H1 (cell line): Measurements from ENCODE around the gene PLS3. TPM values are rescaled to one million over a fixed set of nuclear protein-coding genes. Genes with fewer than 3 reads are reported as not detected.
A peak's percentile ranks its signal among the peaks of the same experiment; 100 is the strongest.

Experiments
- CTCF ChIA-PET: fragments of 300-600 bp; sonication (Branson Sonifier 250); formaldehyde crosslinking; loops from one replicate; lab custom pipeline; 2021; ENCODE audit not compliant: partially characterized antibody; lab: Charles Lee
- POLR2A ChIA-PET: fragments of 300-600 bp; sonication (Branson Sonifier 250); formaldehyde crosslinking; loops from one replicate; lab custom pipeline; 2021; ENCODE audit warnings: inconsistent platforms; ENCODE audit not compliant: partially characterized antibody; lab: Charles Lee
- DNase-seq, 2 experiments: peaks; one replicate each; pipeline versions ENCODE4 v3.0.0 to v3.0.0-alpha.2; 2010 to 2022; ENCODE audit warnings: low spot score in 2 of 2, low read depth in 1 of 2, mixed read lengths in 1 of 2
- FAIRE-seq: peaks from 2 replicates; lab custom pipeline; 2011; peaks lifted over from hg19 to GRCh38; lab: Jason Lieb, UNC
- H2AFZ ChIP-seq: 2 replicates; pipeline ENCODE4 v1.8.1; 2012; ENCODE audit warnings: low read length, inconsistent platforms
- H2AK5ac ChIP-seq: 2 replicates; pipeline ENCODE4 v1.6.1; 2013; ENCODE audit warnings: low read depth, low read length
- H2BK120ac ChIP-seq: replicated peaks from 2 replicates; pipeline ENCODE3; 2013; ENCODE audit warnings: low read depth, low read length, inconsistent platforms
- H2BK12ac ChIP-seq: 2 replicates; pipeline ENCODE4 v1.6.1; 2013; ENCODE audit warnings: low read depth, low read length
- H2BK15ac ChIP-seq: 2 replicates; pipeline ENCODE4 v1.6.1; 2013; ENCODE audit warnings: low read length
- H2BK20ac ChIP-seq: 2 replicates; pipeline ENCODE4 v1.6.1; 2013; ENCODE audit warnings: low read length
- H2BK5ac ChIP-seq: 2 replicates; pipeline ENCODE4 v1.6.1; 2013; ENCODE audit warnings: low read depth, low read length
- H3K14ac ChIP-seq: 2 replicates; pipeline ENCODE4 v1.6.1; 2013; ENCODE audit warnings: inconsistent platforms; ENCODE audit not compliant: insufficient read length
- H3K18ac ChIP-seq: 2 replicates; pipeline ENCODE4 v1.6.1; 2013; ENCODE audit warnings: low read length; ENCODE audit errors: extremely low read depth
- H3K23ac ChIP-seq: 2 replicates; pipeline ENCODE4 v1.6.1; 2013; ENCODE audit warnings: inconsistent platforms; ENCODE audit not compliant: insufficient read length
- H3K23me2 ChIP-seq: 2 replicates; pipeline ENCODE4 v1.6.1; 2013; ENCODE audit warnings: low read depth, low read length
- H3K27ac ChIP-seq: 2 replicates; pipeline ENCODE4 v1.6.1; 2011; ENCODE audit warnings: low read depth, low read length, inconsistent platforms
- H3K27me3 ChIP-seq, 4 experiments: replicated peaks in 1 of 4; 1 replicate in 1 of 4; 2 replicates in 3 of 4; pipeline versions ENCODE4 v1.6.1 to v1.8.1; 2011 to 2013; ENCODE audit warnings: low read length in 3 of 4, mild to moderate bottlenecking in 3 of 4, inconsistent platforms in 2 of 4, mixed read lengths in 2 of 4, moderate library complexity in 1 of 4; ENCODE audit not compliant: control insufficient read depth in 3 of 4, insufficient read depth in 3 of 4; ENCODE audit errors: extremely low read depth in 1 of 4
- H3K36me3 ChIP-seq, 4 experiments: 2 replicates each; pipeline versions ENCODE4 v1.6.1 to v1.8.1; 2011 to 2013; ENCODE audit warnings: mild to moderate bottlenecking in 4 of 4, low read length in 3 of 4, moderate library complexity in 2 of 4, control low read depth in 1 of 4, inconsistent platforms in 1 of 4; ENCODE audit not compliant: insufficient read depth in 4 of 4, control insufficient read depth in 2 of 4
- H3K4ac ChIP-seq: replicated peaks from 2 replicates; pipeline ENCODE3; 2013; ENCODE audit warnings: low read length, low read depth, mixed read lengths, inconsistent platforms; ENCODE audit not compliant: insufficient read length
- H3K4me1 ChIP-seq, 4 experiments: replicated peaks in 1 of 4; 1 replicate in 1 of 4; 2 replicates in 3 of 4; pipeline versions ENCODE4 v1.6.1 to v1.8.1; 2011 to 2013; ENCODE audit warnings: low read length in 3 of 4, inconsistent platforms in 2 of 4, mixed read lengths in 1 of 4; ENCODE audit not compliant: insufficient read depth in 4 of 4, control insufficient read depth in 3 of 4
- H3K4me2 ChIP-seq, 2 experiments: 2 replicates each; pipeline versions ENCODE4 v1.6.1 to v1.8.1; 2011 to 2013; ENCODE audit warnings: low read depth in 2 of 2, low read length in 2 of 2, control low read depth in 1 of 2, inconsistent platforms in 1 of 2, mild to moderate bottlenecking in 1 of 2; ENCODE audit not compliant: insufficient read depth in 1 of 2
- H3K4me3 ChIP-seq, 4 experiments: fragments of 200-600, 300-600 bp in 1 of 4; sonication (generic), shearing (Covaris generic), sonication (Bioruptor Twin) in 1 of 4; 2 replicates each; pipeline versions ENCODE4 v1.5.1 to v1.8.1; 2011 to 2016; ENCODE audit warnings: low read length in 4 of 4, low read depth in 3 of 4, control low read depth in 2 of 4, inconsistent platforms in 2 of 4, mild to moderate bottlenecking in 2 of 4, mixed read lengths in 1 of 4, moderate library complexity in 1 of 4; ENCODE audit not compliant: insufficient read depth in 2 of 4; ENCODE audit errors: extremely low read depth in 1 of 4
- H3K56ac ChIP-seq: replicated peaks from 2 replicates; pipeline ENCODE3; 2013; ENCODE audit warnings: low read depth, mild to moderate bottlenecking, mixed read lengths, low read length, inconsistent platforms; ENCODE audit not compliant: insufficient read length
- H3K79me1 ChIP-seq: 2 replicates; pipeline ENCODE4 v1.6.1; 2013; ENCODE audit warnings: low read depth, low read length, control low read depth
- H3K79me2 ChIP-seq, 2 experiments: 2 replicates each; pipeline versions ENCODE4 v1.6.1 to v1.8.1; 2012 to 2013; ENCODE audit warnings: low read length in 2 of 2, mild to moderate bottlenecking in 2 of 2, inconsistent platforms in 1 of 2; ENCODE audit not compliant: insufficient read depth in 2 of 2, control insufficient read depth in 1 of 2
- H3K9ac ChIP-seq, 4 experiments: replicated peaks in 1 of 4; 1 replicate in 1 of 4; 2 replicates in 3 of 4; pipeline versions ENCODE4 v1.6.1 to v1.8.1; 2011 to 2013; ENCODE audit warnings: low read depth in 3 of 4, low read length in 3 of 4, control low read depth in 2 of 4, mild to moderate bottlenecking in 2 of 4, moderate library complexity in 2 of 4, inconsistent platforms in 1 of 4; ENCODE audit errors: extremely low read depth in 1 of 4
- H3K9me3 ChIP-seq, 2 experiments: 2 replicates each; pipeline versions ENCODE4 v1.6.1 to v1.8.1; 2012 to 2013; ENCODE audit warnings: mild to moderate bottlenecking in 2 of 2, moderate library complexity in 2 of 2, control low read depth in 1 of 2, inconsistent platforms in 1 of 2, low read depth in 1 of 2, low read length in 1 of 2, mixed read lengths in 1 of 2; ENCODE audit not compliant: insufficient read depth in 2 of 2
- H4K20me1 ChIP-seq, 2 experiments: replicated peaks in 1 of 2; 2 replicates each; pipeline versions ENCODE3 to v1.8.1; 2011 to 2013; ENCODE audit warnings: inconsistent platforms in 2 of 2, low read length in 2 of 2, mild to moderate bottlenecking in 1 of 2; ENCODE audit not compliant: insufficient read depth in 2 of 2, control insufficient read depth in 1 of 2
- H4K5ac ChIP-seq: 2 replicates; pipeline ENCODE4 v1.6.1; 2013; ENCODE audit warnings: low read length, low read depth, mixed read lengths, inconsistent platforms; ENCODE audit not compliant: insufficient read length
- H4K8ac ChIP-seq: 2 replicates; pipeline ENCODE4 v1.8.0; 2013; ENCODE audit warnings: mild to moderate bottlenecking, moderate library complexity, low read length, inconsistent platforms; ENCODE audit not compliant: insufficient read depth; ENCODE audit errors: extremely low read depth
- H4K91ac ChIP-seq: replicated peaks from 2 replicates; pipeline ENCODE3; 2013; ENCODE audit warnings: low read length, mixed read lengths, inconsistent platforms; ENCODE audit not compliant: insufficient read length
- ASH2L ChIP-seq: fragments of 200-600, 300-600 bp; sonication (generic); IDR thresholded peaks from one replicate; pipeline ENCODE4 v1.7.1; 2017; ENCODE audit warnings: low read length
- CTCF ChIP-seq, 3 experiments: IDR thresholded peaks; 1 replicate in 2 of 3; 2 replicates in 1 of 3; pipeline versions ENCODE4 v1.5.1 to v1.6.1; 2011; ENCODE audit warnings: low read length in 3 of 3, mild to moderate bottlenecking in 3 of 3, inconsistent platforms in 2 of 3, low read depth in 1 of 3, moderate library complexity in 1 of 3; ENCODE audit not compliant: insufficient read depth in 1 of 3; ENCODE audit errors: control extremely low read depth in 1 of 3
- RAD21 ChIP-seq, 2 experiments: IDR thresholded peaks in 1 of 2; conservative IDR thresholded peaks in 1 of 2; 2 replicates each; pipeline ENCODE4 v1.6.1; 2011; ENCODE audit warnings: low read depth in 2 of 2, low read length in 2 of 2, improper control_type of control experiment in 1 of 2, inconsistent platforms in 1 of 2, mild to moderate bottlenecking in 1 of 2, moderate library complexity in 1 of 2
- WGBS, 2 experiments: shearing (Covaris generic) in 1 of 2; methylation state at CpG; one replicate each; pipeline versions ENCODE4 v1.1.6 to v1.1.7; 2013 to 2015; ENCODE audit warnings: low lambda C conversion rate in 2 of 2, mixed read lengths in 2 of 2, inconsistent platforms in 1 of 2, low coverage in 1 of 2, missing lambda C conversion rate in 1 of 2; ENCODE audit not compliant: insufficient replicate concordance in 2 of 2, insufficient coverage in 1 of 2, insufficient read length in 1 of 2; ENCODE audit errors: extremely low coverage in 1 of 2, missing lambda C conversion rate in 1 of 2; 5-methylcytosine and 5-hydroxymethylcytosine counted together
- polyA plus RNA-seq, 7 experiments: library from polyadenylated mRNA; depleted of rRNA in 3 of 7; stranded (reverse) in 5 of 7; unstranded in 2 of 7; fragments of >200 nt in 5 of 7; fragments of 200-250 nt in 2 of 7; gene quantifications; 1 replicate in 5 of 7; 2 replicates in 1 of 7; 4 replicates in 1 of 7; pipeline versions ENCODE4 v1.2.1 to v1.2.3, GENCODE V29; 2011 to 2013; ENCODE audit warnings: missing spikeins in 2 of 7, mixed read lengths in 2 of 7
- total RNA-seq: library from RNA; stranded (reverse); fragmentation: NEBNext Ultra II Directional; extraction: Animal tissue kit (Norgen Biotek cat#: 25700); gene quantifications from 2 replicates; pipeline ENCODE4 v1.2.1, GENCODE V29; 2021

Gene PLS3
- total and polyA plus RNA-seq, 2 of the 8 experiments (the other 6 are each of a cell fraction or from before 2014, with no cell fraction given): 107 to 185 TPM

- Histone ChIP-seq H3K23ac (no peak overlapping the region), H4K8ac (no peak overlapping the region), H3K4me2 (peak overlapping the region in 1 of 2 experiments; percentile 27; a peak in 3 of 4 replicates), H2BK12ac (no peak overlapping the region; the same call in 1 of the 2 replicates), H3K4me3 (peak overlapping the region in 1 of 4 experiments; percentile 42; a peak in 1 of 8 replicates), H3K9me3 (no peaks in the 10 kb centered on the region), H2AFZ (no peak overlapping the region), H3K23me2 (no peaks in the 10 kb centered on the region), H2BK20ac (no peak overlapping the region), H4K20me1 (no peaks in the 10 kb centered on the region), H4K5ac (peak overlapping the region; percentile 99), H3K4me1 (peaks cover 0 to 12% (median 4%) of the 10 kb centered on the region in 4 experiments; a peak in 5 of 7 replicates), H3K27me3 (no peaks in the 10 kb centered on the region), H2AK5ac (no peak overlapping the region), H3K27ac (peak overlapping the region; percentile 68; the same call in 1 of the 2 replicates), H3K14ac (no peak overlapping the region), H3K56ac (no peak overlapping the region), H3K79me1 (no peaks in the 10 kb centered on the region), H3K18ac (peak overlapping the region; percentile 4; the same call in 1 of the 2 replicates), H3K4ac (no peak overlapping the region), H3K36me3 (peaks cover 2 to 55% (median 14%) of the 10 kb centered on the region in 4 experiments; a peak in 6 of 8 replicates), H2BK15ac (no peak overlapping the region), H2BK120ac (no peak overlapping the region), H3K79me2 (no peaks in the 10 kb centered on the region), H3K9ac (no peak overlapping the region), H4K91ac (no peak overlapping the region), H2BK5ac (no peak overlapping the region)
- TF ChIP-seq ASH2L: no peak
- TF ChIP-seq CTCF (IDR thresholded peaks at IDR 0.05; ENCODE audit: control extremely low read depth in 1 of 3, insufficient read depth in 1 of 3, low read depth in 1 of 3, low read length in 3 of 3): peak; percentile 47 to 67 (median 67)
- peak; percentile 80 to 84 for TF ChIP-seq RAD21 (IDR thresholded peaks at IDR 0.05 in 1 of 2, conservative IDR thresholded peaks at IDR 0.05 in 1 of 2; ENCODE audit: low read depth in 2 of 2, low read length in 2 of 2)
- peak; percentile 57 for FAIRE-seq
- POLR2A ChIA-PET: interaction anchor here (1.0 kb wide), 2 partner anchors 28 to 43 kb away, joined by 3 to 5 read pairs; no protein-coding TSS in a partner anchor
- WGBS, 2 experiments: 0% methylated on average over 2 of the region's 2 CpGs; no CpG with 5 or more reads in 1 of the 2 experiments
- CTCF ChIA-PET: interaction anchor here (0.9 to 2.7 kb wide), 10 partner anchors 9 to 425 kb away, joined by 3 to 17 read pairs (median 4); no protein-coding TSS in a partner anchor
- DNase-seq: peak in 1 of 2 experiments; percentile 50
Observed at GRCh38 chrX:115650916-115651315, 89.9 kb downstream of the PLS3 start.
